Measurements from ENCODE around the gene LIN54. TPM values are rescaled to one million over a fixed set of nuclear protein-coding genes. Genes with fewer than 3 reads are reported as not detected.
"Not testable (repeated sequence)": the region's sequence is repeated elsewhere in the genome, so short reads cannot be mapped to it uniquely, and the experiment has no call there.

The LIN54 gene
- total and polyA plus RNA-seq, 8 donors: 1.2 to 40.3 (median 3.0) TPM

- Histone ChIP-seq H3K4me1 (peaks cover 25 to 58% (median 44%) of the 10 kb centered on the region in 4 donors), H3K27ac (peak overlapping the region; percentile 92 to 95 (median 94)), H3K27me3 (no peaks in the 10 kb centered on the region), H3K4me3 (peak overlapping the region; percentile 71 to 88 (median 76)), H3K36me3 (no peaks in the 10 kb centered on the region), H3K9me3 (no peaks in the 10 kb centered on the region)
- no peak for TF ChIP-seq POLR2AphosphoS5 (IDR thresholded peaks at IDR 0.05)
- no peak for TF ChIP-seq POLR2A (IDR thresholded peaks at IDR 0.05)
- TF ChIP-seq CTCF (IDR thresholded peaks at IDR 0.05): no peak
- no peak for TF ChIP-seq EP300 (IDR thresholded peaks at IDR 0.05)
- intact Hi-C loops (cut with DNase I; ENCODE audit: low total_unique reads): no loop called here
- peak in 1 of 2 donors; percentile 49 for DNase-seq
- 0 to 1% (median 0%) methylated on average over 14 of the region's 14 CpGs for WGBS, 5 donors
Measured at GRCh38 chr4:83010111-83010521, 507 bp downstream of the LIN54 start.

GRCh38 chr4:83009529-83009928, 1.1 kb downstream of the LIN54 start:
- intact Hi-C loops (cut with DNase I; ENCODE audit: low total_unique reads): loop anchor here (10.0 kb wide), 1 partner anchor 105 kb away; the partner anchor contains the start of gene THAP9
- Histone ChIP-seq H3K27ac (peak overlapping the region in 4 of 5 donors; percentile 92 to 95 (median 94)), H3K9me3 (no peaks in the 10 kb centered on the region), H3K4me3 (peak overlapping the region; percentile 71 to 88 (median 76)), H3K27me3 (no peaks in the 10 kb centered on the region), H3K4me1 (peaks cover 25 to 58% (median 44%) of the 10 kb centered on the region in 4 donors), H3K36me3 (no peaks in the 10 kb centered on the region)
- 46 to 67% (median 48%) methylated on average over 3 of the region's 3 CpGs for WGBS, 5 donors
- no peak for DNase-seq
- TF ChIP-seq EP300 (IDR thresholded peaks at IDR 0.05) (no peak), CTCF (IDR thresholded peaks at IDR 0.05) (no peak), POLR2A (IDR thresholded peaks at IDR 0.05) (no peak), POLR2AphosphoS5 (IDR thresholded peaks at IDR 0.05) (no peak)

GRCh38 chr4:83003044-83003791, 7.4 kb downstream of the LIN54 start:
- H3K4me3 ChIP-seq, H3K27me3 ChIP-seq, H3K36me3 ChIP-seq, DNase-seq, H3K27ac ChIP-seq, H3K9me3 ChIP-seq: not testable (repeated sequence)
- WGBS, 5 donors: 90 to 97% (median 94%) methylated on average over 14 of the region's 14 CpGs
- H3K4me1 ChIP-seq: peaks cover 0 to 15% (median 4%) of the 10 kb centered on the region in 4 donors
- intact Hi-C loops (cut with DNase I; ENCODE audit: low total_unique reads): loop anchor here (10.0 kb wide), 1 partner anchor 98 kb away; the partner anchor contains the start of gene THAP9

- Histone ChIP-seq H3K4me3 (no peak overlapping the region), H3K36me3 (no peaks in the 10 kb centered on the region), H3K9me3 (no peaks in the 10 kb centered on the region), H3K27me3 (no peaks in the 10 kb centered on the region), H3K4me1 (peaks cover 0 to 6% (median 3%) of the 10 kb centered on the region in 4 donors), H3K27ac (no peak overlapping the region)
- TF ChIP-seq CTCF (IDR thresholded peaks at IDR 0.05): no peak
- TF ChIP-seq POLR2AphosphoS5 (IDR thresholded peaks at IDR 0.05): no peak
- TF ChIP-seq POLR2A (IDR thresholded peaks at IDR 0.05): no peak
- TF ChIP-seq EP300 (IDR thresholded peaks at IDR 0.05): no peak
- intact Hi-C loops (cut with DNase I; ENCODE audit: low total_unique reads): loop anchor here (10.0 kb wide), 1 partner anchor 98 kb away; the partner anchor contains the start of gene THAP9
- DNase-seq: no peak
- WGBS, 5 donors: 92 to 99% (median 92%) methylated on average over 3 of the region's 3 CpGs
Measured at GRCh38 chr4:83002329-83002728, 8.3 kb downstream of the LIN54 start.

- Histone ChIP-seq H3K9me3 (no peaks in the 10 kb centered on the region), H3K4me3 (no peak overlapping the region), H3K36me3 (no peaks in the 10 kb centered on the region), H3K4me1 (no peaks in the 10 kb centered on the region), H3K27ac (no peak overlapping the region), H3K27me3 (no peaks in the 10 kb centered on the region)
- DNase-seq: no peak
- TF ChIP-seq POLR2A (IDR thresholded peaks at IDR 0.05) (no peak), POLR2AphosphoS5 (IDR thresholded peaks at IDR 0.05) (no peak), CTCF (IDR thresholded peaks at IDR 0.05) (no peak), EP300 (IDR thresholded peaks at IDR 0.05) (no peak)
- intact Hi-C loops (cut with DNase I; ENCODE audit: low total_unique reads): no loop called here
Measured at GRCh38 chr4:82998898-82999297, 11.7 kb downstream of the LIN54 start.

All from stomach (tissue), 9 donors.